Fibroblast of skin of abdomen (primary cell): ENCODE results near the gene PHF2. TPM values are rescaled to one million over a fixed set of nuclear protein-coding genes. Genes with fewer than 3 reads are reported as not detected.
A peak's percentile ranks its signal among the peaks of the same experiment; 100 is the strongest.

Experiments
- DNase-seq: peaks from one replicate; pipeline ENCODE4 v3.0.0-alpha.2; 2013
- polyA plus RNA-seq, 2 experiments: library from polyadenylated mRNA; unstranded; fragments of 120-200 nt; gene quantifications; one replicate each; pipeline ENCODE4 v1.2.1, GENCODE V29; 2013; ENCODE audit not compliant: insufficient read length in 2 of 2

The PHF2 gene
- polyA plus RNA-seq (2013, experiment 1 of 2; ENCODE audit: insufficient read length), result 24.2 TPM
- polyA plus RNA-seq (2013, experiment 2 of 2; ENCODE audit: insufficient read length), result 23.4 TPM

DNA sequence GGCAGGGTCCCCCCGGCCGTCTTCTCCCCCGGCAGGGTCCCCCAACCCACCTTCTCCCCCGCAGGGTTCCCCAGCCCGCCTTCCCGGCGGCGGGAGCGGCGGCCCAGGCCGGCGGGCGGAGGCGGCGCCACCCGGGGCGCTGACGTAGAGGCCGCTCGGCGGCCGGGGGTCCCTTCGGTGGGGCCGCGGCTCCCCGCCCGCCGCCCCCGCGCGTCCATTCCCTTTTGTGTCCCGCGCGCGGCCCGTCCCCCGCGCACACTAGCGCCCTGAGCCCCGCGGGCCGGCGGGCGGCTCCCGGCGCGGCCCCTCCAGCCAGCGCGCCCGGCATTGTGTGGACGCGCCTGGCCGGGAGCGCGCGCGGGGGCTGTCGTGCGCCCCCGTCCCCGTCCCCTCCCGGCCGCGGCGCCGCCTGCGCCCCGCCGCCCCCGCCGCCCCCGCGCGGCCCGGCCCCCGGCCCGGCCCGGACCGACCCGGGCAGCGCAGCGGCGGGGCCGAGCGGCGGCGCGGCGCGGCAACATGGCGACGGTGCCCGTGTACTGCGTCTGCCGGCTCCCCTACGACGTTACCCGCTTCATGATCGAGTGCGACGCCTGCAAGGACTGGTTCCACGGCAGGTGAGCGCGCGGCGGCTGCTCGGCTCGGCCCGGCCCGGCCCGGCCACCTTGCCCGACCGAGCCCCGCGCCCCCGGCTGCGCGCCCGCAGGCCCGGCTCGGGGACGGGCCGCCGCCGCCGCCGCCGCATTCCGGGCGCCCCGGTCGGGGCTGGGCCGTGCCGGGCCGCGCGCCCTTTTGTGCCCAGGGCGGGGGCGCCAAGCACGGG, at the start of gene PHF2:
PHF2 (plus strand) TSS at position 327 of the 820 bp plus-strand sequence; CDS start at position 517, 190 bp downstream.
- peak; percentile 31 for DNase-seq

DNA sequence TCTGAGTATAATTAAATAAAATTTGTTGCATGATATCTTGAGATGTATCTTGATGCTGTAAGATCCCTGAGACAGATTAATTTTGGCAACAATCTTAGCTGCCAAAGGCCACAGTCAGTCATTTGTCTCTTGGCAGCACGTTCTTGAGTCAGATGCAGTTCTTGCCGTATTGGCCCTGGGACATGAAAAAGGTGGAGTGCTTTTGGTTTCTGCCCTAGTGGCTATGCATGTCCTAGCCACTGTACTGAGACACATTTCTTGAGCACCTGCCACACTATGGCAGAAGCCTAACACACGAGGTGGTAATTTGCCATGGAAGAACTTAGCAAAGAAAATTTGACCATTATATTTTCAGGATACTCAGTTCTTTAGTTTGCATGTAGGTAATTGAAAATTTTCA, 45.0 kb upstream of the PHF2 start:
- DNase-seq, result no peak

DNA sequence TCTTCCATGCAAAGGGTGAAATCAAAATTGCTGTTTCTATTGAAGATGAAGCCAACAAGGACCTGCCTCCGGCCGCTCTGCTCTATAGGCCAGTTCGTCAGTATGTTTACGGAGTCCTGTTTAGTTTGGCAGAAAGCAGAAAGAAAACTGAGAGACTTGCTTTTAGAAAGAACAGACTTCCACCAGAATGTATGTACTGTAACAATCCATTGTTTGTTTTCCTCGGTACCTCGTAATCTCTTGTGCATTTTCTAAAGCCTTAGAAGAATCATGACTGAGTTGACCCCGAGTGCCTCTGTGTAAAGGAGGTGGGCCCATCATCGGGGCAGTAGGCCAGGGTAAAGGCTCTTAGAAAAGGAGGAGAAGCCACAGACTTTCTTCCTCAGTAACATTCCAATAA, 44.2 kb upstream of the PHF2 start:
- no peak for DNase-seq

DNA sequence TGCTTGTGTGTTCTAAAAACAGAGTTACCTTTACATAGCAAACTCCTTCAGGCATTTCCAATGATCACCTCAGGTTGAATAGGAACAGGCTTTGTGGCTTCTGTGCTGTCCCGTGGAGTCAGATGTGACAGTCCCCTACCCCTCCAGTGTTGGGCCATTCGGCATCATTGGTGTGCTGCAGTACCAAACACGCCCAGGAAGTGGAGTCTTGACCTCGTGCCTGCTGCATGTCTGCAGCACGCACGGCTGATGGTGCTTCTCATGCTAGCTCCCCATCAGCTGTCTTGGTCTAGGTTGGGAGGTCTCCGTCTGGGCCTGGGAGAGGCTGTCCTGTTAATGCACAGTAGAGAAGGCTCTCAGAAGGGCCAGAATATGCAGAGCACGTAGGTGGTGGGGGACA, 42.5 kb upstream of the PHF2 start:
- DNase-seq, result no peak

DNA sequence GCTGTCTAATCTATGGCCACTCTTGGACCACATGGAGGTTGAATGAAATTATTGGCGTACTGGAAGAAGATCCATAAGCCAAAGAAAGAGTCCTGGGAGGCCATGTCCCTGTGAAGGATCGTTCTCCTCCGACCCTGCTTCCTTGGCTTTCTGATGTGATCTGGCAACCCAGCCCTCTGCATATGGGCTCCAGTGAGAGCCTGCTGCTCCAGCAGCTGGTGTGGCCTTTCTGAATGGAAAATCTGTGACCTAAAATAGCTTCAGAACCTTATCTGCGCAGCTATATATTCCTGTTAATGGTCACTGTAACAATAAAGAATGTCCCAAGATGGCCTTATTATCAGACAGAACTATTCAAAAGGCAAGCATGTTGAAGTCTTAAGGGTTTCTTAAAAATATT, 40.2 kb upstream of the PHF2 start:
- DNase-seq, result no peak

DNA sequence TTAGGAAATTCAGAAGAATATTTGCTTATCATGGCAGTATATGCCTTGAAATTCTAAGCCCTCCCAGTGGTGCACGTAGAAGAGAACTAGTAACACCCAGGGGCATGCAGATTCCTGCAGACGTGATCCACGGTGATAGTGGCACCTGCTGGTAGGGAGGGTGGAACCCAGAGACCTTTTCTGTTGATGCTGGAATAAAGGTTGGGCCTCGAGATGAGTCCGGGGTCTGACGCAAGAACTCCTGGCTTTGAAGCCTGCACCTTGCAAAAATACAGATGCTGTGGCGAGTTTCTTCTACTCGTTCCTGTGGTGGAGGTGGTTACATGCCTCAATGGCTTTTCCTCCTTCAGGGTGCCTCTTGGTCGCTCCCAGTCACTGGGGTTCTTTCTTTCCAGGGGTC, 39.5 kb upstream of the PHF2 start:
- DNase-seq, result no peak

DNA sequence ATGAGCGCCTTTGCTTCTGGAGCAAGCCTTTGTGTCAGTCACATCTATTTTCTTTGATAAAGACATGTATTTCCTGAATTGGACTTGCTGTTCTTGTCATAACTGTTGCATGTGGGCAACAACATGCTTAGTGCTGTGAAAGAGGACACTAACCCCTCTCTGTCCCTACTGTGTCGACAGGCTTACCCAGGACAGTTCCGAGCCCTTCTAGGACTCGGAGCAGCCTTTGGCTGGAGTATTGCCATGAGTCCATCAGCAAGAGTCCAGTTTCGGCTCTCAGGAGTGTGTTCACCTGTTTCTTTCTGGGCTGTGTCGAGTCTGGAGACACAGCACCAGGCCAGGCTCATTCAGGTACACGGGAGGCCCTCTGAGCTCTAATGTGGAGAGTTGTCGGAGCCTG, 36.1 kb upstream of the PHF2 start:
- DNase-seq, result no peak

DNA sequence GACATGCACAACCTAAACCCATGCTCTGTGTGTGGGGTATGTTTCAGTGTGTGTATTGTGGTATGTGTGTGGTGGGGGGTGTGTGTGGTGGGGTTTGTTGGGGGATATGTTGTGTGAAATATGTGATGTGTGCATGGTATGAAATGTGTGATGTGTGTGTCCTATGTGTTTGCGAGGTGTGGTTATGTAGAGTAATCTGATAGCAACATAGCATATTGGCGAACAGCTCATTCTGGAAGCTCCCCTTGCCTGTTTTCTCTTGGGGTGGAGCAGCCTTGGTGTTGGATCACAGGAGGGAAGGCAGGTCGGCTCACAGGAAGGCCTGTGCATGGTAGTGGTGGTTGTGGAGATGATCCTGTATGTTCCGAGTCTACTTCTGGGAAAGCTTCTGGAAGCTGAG, 35.4 kb upstream of the PHF2 start:
- no peak for DNase-seq

DNA sequence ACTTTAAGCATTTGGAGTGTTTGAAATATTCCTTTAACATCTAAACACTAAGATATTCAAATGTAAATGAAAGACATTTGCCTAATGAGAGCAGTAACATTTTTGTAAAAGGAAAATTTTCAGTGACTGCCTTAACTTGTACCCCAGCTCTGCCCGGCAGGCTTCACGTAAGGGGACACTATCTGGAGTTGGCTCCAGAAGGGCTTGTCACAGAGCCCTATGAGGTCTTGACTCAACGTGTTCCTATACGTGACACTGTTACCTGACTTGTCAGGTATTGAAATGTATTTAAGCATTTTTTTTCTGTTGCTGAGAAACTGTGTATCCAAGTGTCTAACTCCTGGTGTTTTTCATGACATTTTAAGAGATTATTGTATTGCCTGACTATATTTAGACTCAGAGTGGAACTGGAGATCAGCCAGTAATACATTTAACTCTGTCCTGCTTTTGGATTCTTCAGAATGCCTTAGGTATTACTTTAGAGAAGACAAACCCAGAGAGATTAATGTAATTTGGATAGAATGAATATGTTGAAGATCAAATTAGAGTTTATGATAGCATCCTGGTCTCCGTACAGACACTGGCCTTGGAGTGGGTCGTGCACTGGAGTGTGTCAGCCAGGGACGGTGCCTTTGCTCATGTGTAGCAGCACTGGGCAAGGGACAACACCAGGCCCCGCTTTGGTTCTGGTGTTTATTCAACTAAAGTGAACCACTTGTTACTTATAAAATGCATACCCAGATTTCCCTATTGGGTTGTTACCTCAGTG, 34.6 kb upstream of the PHF2 start:
- DNase-seq, result no peak

DNA sequence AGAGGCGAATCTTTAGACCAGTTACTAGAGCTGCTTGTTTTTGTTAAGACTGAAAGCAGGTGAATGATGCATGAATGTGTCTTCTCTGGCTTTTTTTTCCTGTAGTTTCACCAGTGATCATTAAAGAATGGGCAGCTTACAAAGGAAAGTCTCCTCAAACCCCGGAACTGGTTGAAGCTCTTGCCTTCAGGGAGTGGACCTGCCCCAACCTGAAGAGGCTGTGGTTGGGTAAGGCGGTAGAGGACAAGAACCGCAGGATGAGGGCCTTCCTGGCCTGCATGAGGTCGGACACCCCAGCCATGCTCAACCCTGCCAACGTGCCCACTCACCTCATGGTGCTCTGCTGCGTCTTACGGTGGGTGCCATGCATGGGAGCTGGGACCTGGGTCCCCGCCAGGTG, 33.3 kb upstream of the PHF2 start:
- DNase-seq, result no peak

DNA sequence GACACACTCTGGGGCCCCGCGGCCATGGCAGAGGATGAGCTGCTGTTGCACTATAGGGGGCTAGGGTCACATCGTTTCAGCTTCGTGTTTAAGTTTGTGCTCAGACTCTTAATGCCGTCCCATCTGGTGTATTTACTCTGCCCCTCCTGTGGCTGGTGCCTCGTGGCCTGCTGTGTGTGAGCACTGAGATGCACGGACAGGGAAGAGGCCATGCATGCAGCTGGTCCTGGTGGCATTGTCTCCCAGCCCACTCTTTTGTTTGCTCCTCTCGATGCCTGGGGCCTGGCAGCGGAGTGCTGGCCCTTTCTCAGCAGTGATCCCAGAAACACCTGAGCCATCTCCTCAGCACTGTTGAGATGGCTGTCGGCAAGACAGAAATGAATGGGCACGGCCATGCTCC, 30.0 kb upstream of the PHF2 start:
- no peak for DNase-seq

DNA sequence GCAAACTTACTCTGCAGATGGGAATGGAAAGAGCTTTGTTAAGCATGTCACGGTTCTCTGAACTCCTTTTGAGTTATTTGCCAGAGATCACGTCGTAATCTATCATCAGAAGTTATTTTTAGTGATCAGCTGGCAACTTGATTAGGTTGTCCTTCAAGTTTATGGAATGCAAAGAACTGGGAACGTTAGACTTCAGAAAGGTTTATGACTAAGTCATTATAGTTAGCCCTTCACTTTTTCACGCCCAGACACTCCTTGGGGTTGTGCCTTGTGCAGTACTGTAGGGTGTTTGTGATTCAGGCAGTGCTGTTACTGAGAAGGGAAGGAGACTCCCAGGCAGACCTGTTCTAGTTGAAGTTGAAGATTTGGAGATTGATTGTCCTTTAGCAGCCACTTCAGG, 26.8 kb upstream of the PHF2 start:
- no peak for DNase-seq

DNA sequence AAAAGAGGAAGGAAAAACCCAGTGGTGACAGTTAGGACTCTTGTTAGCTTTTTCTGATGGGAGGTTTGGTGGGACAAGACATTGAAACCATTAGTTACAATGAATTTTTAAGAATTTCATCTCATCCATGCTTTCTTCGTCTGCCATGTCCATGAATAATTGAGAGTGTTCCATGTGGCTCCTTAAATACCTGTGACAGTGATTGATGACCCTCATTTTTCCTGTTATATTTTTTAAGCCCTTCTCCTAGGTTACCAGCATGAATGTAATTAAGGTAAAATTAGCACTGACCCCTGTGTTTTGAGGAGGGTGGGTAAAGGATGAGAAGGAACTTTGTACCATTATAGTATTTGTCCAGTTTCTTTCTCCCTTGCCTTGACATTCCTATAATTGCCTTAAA, 23.5 kb upstream of the PHF2 start:
- DNase-seq, result no peak

DNA sequence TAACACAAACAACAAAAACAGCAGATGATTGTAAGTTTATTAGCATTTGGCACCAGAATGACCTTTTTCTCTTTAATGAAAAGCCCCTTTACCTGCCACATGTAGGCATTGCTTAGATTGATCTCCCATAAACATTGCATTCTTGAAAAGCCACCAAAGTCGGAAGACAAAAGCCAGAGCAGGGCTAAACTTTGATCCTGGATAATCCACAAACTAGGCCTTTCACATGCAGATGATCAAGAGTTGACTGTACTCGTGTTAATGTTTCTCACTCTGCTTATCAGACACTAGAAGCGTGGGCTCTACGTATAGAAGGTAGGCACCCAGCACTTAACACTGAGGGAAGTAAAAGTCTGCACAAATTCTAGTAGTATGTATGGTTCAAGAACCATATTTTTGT, 21.0 kb upstream of the PHF2 start:
- DNase-seq, result no peak

DNA sequence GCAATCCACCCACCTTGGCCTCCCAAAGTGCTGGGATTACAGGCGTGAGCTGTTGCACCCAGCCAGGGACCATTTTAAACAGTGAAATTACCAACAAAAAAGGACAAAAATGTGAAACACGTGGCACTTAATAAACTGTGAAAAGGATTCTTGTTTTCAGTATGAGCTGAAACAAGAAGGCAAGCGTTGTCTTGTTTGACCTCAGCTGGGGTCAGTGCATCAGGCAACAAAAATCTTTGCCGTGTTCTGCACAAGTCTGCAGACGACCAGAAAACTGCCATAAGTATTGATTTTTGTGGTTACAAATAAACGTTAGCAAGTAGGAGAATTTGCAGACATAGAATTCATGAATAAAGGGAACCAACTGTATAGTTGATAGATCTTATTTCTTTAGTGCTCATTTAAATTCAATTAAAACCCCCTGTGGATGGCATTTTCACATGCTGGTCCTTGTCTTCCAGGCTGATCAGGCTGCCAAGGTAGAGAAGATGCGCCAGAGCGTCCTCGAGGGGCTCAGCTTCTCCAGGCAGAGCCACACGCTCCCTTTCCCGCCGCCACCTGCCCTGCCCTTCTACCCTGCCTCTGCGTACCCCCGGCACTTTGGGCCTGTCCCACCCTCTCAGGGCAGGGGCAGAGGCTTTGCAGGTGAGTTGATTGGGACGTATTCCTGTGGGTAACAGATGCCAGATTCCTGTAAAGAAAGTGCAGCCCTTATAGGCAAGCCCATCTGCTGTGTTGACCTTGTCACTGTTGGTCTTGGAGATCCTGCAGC, 18.8 kb upstream of the PHF2 start:
- DNase-seq, result no peak

DNA sequence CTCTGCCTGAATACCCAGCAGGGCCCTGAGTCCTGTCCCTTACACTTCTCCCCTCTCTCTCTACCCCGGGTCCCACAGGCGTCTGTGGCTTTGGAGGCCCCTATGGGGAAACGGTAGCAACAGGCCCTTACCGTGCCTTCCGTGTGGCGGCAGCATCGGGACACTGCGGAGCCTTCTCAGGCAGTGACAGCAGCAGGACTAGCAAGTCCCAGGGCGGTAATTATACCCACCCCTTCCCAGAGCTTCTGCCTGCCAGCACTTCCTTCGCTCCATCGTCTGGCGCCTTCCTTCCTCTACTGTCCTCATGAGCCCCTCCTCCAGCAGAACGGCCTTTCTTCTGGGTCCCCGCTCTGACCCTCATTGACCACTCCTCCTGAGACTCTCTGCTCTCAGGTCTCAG, 17.9 kb upstream of the PHF2 start:
- DNase-seq, result no peak

DNA sequence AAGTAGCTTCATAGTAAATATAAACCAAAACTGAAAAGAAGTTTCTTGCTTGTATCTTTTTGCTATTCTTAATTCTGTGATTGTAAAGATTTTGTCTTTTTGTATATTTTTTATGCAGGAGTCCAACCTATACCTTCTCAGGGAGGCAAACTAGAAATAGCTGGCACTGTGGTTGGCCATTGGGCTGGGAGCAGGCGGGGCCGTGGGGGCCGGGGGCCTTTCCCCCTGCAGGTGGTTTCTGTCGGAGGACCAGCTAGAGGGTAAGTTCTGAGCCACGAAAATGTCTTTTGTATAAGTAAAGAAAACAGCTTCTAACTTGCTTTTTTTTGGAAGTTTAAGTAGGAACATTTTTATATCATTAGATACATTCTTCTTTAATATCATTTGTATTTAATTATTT, 15.4 kb upstream of the PHF2 start:
- DNase-seq, result no peak

DNA sequence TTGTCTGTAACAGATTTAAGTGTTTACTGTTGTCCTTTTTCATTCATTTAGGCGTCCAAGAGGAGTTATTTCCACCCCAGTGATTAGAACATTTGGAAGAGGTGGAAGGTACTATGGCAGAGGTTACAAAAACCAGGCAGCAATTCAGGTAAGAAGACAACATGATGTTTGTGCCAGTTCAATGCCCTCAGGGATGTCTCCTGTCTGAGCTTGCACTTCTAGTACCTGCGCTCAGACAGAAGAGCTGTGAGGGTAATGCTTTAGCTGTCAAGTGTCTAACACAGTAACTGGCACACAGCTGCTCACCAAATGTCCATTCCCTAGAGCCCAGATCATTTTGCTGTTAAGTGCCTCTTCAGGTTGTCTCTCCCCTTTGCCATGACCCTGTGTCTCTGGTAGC, 14.2 kb upstream of the PHF2 start:
- DNase-seq, result no peak

DNA sequence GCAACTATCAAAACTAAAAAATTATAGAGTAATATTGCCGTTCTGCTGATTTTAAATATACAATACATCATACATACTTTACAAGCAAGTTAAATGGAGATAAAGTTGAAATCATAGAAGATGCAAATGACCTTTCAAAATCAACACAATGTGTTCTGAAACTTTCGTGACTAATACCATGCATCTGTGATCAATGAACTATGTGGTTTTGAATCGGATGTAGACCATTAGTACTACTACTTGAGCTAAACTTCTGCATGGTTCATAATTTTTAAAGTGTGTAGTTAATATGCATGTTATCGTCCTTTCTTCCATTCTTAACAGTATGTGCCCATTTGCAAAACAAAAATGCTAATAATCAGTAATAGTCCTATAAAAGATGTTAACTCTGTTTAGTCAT, 11.3 kb upstream of the PHF2 start:
- DNase-seq, result no peak

DNA sequence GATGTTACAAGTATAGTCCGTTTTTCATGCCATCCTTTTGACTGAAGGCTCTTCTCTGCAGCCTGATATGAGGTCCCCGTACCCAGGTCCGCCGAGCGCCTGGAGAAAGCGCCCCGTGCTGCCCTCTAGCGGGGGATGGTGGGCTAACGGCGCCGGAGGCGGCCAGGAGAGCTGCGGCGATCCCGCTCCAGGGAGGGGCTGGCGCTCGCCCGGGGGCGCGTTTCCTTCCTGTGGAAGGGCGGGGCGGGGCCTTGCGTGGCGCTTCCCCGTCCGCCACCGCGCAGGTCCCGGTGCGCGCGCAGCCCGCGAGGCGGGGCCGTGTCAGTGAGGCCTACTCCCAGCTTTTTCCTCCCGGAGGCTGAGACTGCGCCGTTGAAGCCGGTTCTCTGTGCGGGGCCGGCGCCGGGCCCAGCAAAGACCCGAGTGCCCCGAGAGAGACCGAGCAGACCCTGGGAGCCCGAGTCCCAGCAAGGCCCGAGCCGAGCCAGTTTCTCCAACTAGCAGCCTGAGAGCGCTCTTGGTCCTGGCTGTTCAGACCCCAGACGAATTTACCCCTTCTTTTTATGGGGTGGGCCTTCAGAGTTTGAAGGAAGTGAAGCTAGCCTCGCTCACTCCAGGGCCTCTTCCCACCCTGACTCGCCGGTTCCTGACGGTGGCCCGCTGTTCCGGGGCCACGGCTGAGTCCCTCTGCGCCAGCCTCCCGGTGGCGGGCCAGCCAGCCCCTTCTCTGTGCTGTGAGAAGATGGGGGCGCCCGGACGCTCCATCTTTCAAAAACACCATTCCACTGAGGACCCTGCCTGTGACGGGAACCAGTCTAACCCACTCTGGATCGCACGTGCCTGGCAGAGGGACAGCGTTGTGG, 9.7 kb upstream of the PHF2 start:
- DNase-seq, result peak; percentile 96

DNA sequence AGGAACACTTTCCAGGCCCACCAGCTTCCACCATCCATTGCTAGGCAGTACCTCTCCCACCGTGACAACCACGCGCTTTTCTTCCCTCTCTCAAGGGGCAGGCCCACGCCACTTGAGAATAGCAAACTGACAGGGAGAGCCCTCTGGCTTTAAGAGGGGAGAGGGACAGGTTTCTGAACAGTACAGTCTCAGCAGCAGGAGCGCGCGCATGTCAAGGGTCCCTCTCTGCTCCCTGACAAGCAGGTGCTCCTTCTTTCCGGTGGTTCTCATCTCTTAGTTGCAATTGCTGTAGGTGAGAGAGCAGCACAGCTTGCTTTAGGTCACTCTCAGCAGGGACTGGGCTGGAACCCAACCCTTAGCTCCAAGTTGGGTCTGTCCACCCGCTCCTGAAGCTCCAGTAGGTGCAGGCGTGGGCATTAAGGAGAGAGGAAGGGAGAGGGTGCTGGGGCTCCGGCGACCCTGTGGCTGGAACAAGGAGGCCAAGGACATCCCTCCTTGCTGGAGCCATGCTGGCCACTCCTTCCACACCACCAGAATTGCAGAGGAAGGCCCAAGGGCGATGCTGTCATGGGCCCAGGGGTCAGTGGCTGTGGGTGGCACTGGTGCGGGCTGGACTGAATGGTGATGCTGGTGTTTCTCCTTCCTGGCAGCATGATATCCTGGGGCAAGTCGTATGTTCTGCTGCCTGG, 9.0 kb upstream of the PHF2 start:
- no peak for DNase-seq

DNA sequence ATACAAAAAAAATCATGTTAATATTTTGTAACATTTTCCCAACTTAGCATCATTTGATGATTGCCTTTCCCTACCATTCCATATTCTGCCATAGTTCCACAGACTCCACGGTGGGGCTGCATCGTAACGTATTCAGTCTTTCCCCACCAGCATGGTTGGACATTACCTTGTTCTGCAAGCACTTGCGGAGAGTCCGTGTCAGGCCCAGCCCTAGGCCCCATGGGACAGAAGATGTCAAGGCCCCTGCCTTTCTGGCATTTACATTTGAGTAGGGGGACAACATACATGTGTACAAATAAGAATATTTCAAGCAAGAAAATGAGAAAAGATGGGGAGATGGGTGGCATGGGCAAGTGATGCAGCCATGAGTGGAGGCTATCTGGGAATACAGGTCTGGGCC, 8.2 kb upstream of the PHF2 start:
- no peak for DNase-seq
